SU-DHL-6 (cell line): ENCODE data around the gene PRDM11.

Source experiments
- CTCF ChIP-seq: fragments of 200-600 bp; sonication (generic); IDR thresholded peaks from one replicate; pipeline ENCODE4 v1.5.1; 2017; ENCODE audit warnings: antibody characterized with exemption, mild to moderate bottlenecking, low read length, moderate library complexity; ENCODE audit not compliant: insufficient read depth, poor library complexity, severe bottlenecking
- EZH2phosphoT487 ChIP-seq: fragments of 200-600 bp; sonication (generic), shearing (Covaris generic); conservative IDR thresholded peaks from 2 replicates; pipeline ENCODE4 v1.6.1; 2018; ENCODE audit warnings: mild to moderate bottlenecking, antibody characterized with exemption, low read length, moderate library complexity, mixed read lengths

GRCh38 chr11:45106440-45106839 is 40.0 kb upstream of the PRDM11 start:
- no peak for TF ChIP-seq CTCF
- no peak for TF ChIP-seq EZH2phosphoT487
